ENCODE data around the gene SCN4A.

DNA sequence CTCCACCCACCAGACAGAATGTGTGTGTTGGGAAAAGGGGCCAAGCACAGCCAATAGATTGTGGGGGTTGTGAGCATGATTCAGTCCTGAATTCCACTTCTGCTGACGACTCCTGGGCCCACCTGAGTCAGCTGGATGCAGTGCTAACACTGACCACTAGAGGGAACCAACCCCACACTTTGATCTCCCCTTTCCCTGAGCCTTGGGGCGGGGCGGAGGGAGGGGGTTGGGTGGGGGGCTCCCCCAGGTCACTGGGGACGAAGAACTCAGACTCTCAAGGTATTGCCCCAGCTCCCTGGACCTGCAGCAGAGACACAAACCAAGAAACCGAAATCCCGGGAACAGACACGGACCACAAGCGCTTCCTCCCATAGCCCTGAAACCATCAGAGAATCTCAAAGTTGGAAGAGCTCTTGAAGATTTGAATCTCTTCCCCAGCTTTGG lies 61.0 kb downstream of the SCN4A start:
- TF ChIP-seq, protein P1, sequence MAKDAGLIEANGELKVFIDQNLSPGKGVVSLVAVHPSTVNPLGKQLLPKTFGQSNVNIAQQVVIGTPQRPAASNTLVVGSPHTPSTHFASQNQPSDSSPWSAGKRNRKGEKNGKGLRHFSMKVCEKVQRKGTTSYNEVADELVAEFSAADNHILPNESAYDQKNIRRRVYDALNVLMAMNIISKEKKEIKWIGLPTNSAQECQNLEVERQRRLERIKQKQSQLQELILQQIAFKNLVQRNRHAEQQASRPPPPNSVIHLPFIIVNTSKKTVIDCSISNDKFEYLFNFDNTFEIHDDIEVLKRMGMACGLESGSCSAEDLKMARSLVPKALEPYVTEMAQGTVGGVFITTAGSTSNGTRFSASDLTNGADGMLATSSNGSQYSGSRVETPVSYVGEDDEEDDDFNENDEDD (CRISPR knock-in tag; IDR thresholded peaks at IDR 0.05; ENCODE audit: borderline replicate concordance), result no peak
- TF ChIP-seq KDM3A (CRISPR knock-in tag; IDR thresholded peaks at IDR 0.05; ENCODE audit: low read depth) (no peak), CEBPB (IDR thresholded peaks at IDR 0.05; ENCODE audit: borderline replicate concordance, low read depth, low read length) (no peak), ZNF790 (CRISPR knock-in tag; IDR thresholded peaks at IDR 0.05; ENCODE audit: borderline replicate concordance) (no peak), ZBTB7A (CRISPR knock-in tag; IDR thresholded peaks at IDR 0.05) (no peak)
- TF ChIP-seq, protein P2, sequence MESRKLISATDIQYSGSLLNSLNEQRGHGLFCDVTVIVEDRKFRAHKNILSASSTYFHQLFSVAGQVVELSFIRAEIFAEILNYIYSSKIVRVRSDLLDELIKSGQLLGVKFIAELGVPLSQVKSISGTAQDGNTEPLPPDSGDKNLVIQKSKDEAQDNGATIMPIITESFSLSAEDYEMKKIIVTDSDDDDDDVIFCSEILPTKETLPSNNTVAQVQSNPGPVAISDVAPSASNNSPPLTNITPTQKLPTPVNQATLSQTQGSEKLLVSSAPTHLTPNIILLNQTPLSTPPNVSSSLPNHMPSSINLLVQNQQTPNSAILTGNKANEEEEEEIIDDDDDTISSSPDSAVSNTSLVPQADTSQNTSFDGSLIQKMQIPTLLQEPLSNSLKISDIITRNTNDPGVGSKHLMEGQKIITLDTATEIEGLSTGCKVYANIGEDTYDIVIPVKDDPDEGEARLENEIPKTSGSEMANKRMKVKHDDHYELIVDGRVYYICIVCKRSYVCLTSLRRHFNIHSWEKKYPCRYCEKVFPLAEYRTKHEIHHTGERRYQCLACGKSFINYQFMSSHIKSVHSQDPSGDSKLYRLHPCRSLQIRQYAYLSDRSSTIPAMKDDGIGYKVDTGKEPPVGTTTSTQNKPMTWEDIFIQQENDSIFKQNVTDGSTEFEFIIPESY (CRISPR knock-in tag; IDR thresholded peaks at IDR 0.05), result no peak

All from HepG2 (cell line).